Stimulated activated CD8-positive, alpha-beta memory T cell treated with anti-CD3 and anti-CD28 coated beads, Interleukin-2, amount 100 ng/mL, for 1 hour (primary cell): ENCODE results near the gene PTEN.
"Not testable (repeated sequence)": the region's sequence is repeated elsewhere in the genome, so short reads cannot be mapped to it uniquely, and the experiment has no call there.

ENCODE experiments used
- DNase-seq, 2 donors: peaks; one replicate each; pipeline ENCODE4 v3.0.0-alpha.2; 2020; ENCODE audit warnings: low read depth in 2 of 2

The PTEN gene

DNA sequence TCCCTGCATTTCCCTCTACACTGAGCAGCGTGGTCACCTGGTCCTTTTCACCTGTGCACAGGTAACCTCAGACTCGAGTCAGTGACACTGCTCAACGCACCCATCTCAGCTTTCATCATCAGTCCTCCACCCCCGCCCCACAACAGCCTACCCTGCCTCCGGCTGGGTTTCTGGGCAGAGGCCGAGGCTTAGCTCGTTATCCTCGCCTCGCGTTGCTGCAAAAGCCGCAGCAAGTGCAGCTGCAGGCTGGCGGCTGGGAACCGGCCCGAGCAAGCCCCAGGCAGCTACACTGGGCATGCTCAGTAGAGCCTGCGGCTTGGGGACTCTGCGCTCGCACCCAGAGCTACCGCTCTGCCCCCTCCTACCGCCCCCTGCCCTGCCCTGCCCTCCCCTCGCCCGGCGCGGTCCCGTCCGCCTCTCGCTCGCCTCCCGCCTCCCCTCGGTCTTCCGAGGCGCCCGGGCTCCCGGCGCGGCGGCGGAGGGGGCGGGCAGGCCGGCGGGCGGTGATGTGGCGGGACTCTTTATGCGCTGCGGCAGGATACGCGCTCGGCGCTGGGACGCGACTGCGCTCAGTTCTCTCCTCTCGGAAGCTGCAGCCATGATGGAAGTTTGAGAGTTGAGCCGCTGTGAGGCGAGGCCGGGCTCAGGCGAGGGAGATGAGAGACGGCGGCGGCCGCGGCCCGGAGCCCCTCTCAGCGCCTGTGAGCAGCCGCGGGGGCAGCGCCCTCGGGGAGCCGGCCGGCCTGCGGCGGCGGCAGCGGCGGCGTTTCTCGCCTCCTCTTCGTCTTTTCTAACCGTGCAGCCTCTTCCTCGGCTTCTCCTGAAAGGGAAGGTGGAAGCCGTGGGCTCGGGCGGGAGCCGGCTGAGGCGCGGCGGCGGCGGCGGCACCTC lies at the start of gene PTEN, which contains the start of gene KLLN:
Gene PTEN (plus strand): TSS at position 573 of the 891 bp plus-strand sequence. CDS start 845 bp downstream, outside the sequence.
Gene KLLN (minus strand): TSS at position 481 of the 891 bp plus-strand sequence. CDS start 1,046 bp downstream, outside the sequence.
- peak; percentile 52 to 64 for DNase-seq

DNA sequence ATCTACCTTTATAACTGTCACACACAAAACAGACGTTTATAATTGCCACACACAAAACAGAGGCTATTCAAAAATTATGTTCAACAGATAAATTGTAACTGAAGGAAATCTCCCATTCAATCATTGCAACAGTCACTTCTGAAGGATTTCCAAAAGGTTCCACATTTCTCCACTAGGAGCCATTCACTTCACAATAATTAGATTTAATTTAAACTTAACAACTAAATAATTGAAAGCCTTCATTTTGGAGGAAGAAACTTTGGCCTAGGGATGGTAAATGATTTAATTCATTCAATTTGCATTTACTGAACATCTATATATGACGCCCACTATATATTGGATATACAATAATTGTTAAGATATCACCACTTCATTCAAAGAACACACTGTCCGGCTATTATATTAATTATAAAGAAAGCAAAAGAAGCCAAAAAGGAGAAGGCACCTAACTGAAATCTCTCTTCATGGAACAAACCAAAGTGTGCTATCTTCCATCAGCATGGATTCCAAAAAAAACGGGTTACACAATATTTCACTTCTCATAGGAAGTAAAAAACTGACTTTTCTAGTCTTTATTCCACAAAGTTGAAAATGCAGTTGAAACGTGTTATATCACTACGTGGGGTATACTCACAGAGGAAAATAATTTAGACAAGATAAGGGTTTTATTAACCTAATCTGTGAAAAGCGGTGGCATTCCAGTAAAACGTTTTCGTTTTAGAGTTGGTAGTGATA lies 47.1 kb upstream of the PTEN start:
- DNase-seq = no peak

DNA sequence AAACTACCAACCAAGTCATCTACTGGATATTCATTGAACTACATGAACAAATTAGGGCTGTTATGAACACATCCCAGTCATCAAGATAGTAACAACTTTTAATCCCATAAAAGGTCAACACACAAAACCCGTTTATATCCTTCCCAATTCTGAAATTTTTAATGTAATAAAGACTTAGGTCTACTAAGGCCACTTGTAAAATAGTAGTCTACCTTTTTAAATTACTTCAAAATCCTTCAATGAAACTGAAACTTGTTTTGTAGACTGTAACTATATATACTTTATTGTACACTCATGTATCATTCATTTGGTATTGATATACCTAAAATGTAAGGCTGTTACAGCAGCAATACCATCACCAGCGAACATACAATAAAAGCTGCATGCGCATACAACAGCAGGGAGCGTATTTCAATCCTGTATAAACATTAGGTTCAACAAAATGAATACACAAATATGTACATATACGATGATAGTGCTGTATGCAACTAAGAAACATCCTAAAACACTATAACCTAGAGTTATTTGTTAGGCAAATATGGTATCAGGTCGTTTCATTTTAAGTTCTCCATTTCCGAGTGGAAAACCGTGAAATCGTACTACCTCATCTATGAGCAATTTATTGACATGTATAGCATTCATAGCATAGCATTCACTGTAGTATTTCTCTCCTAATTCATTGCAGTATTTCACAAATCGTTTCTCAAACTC lies 46.4 kb upstream of the PTEN start:
- DNase-seq = no peak

DNA sequence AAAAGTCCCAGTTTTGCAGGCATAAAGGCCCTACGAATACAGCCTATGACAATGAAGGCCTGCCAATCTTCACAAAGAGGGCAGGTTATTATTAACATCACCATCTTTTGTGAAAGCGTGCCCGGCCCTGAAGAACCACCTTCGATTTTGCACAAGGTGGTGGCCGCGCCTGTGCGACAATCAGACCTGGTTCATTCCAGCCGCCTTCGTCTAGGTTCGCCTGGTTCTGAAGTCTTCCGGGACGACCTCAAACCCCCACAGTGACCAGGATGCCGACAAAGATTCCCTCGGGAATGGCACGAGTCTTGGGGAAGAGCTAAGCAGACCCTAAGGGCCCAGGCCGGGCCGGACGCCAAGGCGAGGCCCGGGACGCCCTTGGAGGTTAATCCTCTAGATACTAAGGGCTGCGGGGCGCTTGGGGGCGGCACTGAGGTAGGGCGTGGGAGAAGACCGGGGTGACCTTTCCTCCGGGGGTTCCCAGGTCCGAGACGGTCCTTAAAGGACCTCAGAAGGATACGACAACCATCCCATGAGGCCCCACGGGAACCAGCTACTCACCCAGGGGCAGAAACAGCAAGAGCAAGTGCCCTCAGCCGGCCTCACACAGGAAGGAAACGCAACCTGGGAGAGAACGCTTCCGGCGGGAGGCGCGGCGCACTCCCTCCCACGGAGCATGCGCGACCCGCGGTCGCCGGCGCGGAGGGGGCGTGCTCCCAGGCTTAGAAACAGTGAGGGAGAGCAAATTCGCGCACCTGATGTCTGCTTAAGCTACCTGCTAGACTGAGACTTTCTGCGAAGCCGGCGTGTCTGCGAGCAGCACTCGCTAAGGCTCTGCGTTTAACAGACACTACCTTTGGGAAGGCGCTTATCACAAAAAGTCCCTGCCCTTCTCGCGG lies 45.6 kb upstream of the PTEN start, which contains the start of gene ATAD1:
Gene ATAD1 (minus strand): TSS at position 618 of the 896 bp plus-strand sequence. CDS start 3,627 bp downstream, outside the sequence.
- DNase-seq = peak; percentile 78 to 79

DNA sequence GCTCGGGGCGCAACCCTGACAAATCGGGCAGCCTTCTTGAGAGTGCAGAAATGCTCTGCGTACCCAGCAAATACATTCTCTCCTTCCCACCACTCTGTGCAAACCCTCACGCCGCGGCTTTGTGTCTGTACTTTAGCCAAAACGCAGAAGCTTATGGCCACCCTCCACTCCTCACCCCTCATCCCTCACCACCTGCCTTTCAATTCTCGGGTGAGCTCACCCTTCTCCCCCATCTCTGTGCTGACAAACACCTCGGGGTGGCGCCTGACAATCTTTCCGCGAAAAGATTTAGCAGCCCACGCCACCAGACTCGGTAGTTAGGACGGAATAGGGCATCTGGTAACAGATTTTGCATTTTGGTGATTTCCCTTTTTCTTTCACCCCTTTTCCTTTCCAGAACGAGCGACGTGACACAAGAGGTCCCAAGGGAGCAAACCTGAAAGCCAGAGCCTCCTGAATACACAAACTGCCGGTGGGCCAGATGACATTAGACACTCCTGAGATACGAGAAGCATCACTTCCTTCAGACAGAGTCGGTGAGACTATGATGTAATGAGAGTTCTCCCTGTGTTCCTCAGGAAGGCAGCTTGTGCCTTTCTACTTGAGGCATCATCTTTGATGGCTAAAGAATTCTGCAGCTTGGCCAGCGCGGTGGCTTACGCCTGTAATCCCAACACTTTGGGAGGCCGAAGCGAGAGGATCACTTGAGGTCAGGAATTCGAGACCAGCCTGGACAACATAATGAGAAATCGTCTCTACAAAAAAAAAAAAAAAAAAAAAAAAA lies 44.7 kb upstream of the PTEN start:
- DNase-seq = peak; percentile 34 to 43

DNA sequence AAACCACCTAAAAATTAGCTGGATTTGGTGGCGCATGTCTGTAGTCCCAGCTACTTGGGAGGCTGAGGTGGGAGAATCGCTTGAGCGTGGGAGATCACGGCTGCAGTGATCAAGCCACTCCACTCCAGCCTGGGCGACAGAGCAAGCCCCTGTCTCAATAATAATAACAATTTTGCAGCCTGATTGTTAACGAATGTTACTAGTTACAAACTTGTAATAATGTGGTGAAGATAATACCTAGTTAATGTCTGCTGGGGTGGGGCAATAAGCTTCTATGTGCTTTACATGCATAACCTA lies 44.2 kb upstream of the PTEN start:
- no peak for DNase-seq

DNA sequence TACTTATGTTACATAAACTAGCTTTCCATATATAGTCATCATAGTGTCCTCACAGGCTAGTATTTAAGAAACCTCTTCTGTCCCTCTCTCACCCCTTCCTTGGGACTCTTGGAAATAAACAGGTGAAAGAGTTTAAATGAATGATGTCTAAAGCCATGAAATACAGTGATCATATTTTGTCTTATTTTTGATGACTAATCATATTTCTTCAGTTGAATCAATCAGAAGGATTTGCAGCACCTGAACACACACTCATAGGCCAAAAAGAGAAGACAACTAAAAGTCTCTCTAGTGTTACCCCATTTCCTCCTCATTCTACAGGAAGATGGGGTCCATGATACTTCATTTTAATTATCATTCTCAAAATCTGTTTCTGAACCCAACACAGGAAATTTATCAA lies 36.8 kb upstream of the PTEN start:
- no peak for DNase-seq

DNA sequence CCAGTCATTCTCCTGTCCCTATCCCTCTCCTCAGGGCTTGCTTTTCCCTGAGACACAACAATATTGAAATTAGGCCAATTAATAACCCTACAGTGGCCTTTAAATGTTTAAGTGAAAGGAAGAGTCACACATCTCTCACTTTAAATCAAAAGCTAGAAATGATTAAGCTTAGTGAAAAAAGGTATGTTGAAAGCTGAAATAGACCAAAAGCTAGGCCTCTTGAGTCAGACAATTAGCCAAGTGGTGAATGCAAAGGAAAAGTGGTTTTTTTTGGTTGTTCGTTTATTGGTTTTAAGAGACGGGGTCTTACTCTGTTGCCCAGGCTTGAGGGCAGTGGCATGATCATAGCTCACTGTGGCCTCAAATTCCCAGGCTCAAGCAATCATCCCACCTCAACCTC lies 35.7 kb upstream of the PTEN start:
- DNase-seq = no peak

DNA sequence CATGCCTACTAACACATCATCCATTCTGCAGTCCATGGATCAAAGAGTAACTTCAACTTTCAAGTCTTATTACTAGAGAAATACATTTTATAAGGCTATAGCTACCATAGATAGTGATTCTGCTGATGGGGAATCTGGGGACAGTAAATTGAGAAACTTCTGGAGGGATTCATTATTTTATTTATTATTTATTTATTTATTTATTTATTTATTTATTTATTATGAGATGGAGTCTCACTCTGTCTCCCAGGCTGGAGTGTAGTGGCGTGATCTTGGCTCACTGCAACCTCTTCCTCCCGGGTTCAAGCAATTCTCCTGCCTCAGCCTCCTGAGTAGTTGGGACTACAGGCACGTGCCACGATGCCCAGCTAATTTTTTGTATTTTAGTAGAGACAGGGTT lies 34.4 kb upstream of the PTEN start:
- DNase-seq = not testable (repeated sequence)

DNA sequence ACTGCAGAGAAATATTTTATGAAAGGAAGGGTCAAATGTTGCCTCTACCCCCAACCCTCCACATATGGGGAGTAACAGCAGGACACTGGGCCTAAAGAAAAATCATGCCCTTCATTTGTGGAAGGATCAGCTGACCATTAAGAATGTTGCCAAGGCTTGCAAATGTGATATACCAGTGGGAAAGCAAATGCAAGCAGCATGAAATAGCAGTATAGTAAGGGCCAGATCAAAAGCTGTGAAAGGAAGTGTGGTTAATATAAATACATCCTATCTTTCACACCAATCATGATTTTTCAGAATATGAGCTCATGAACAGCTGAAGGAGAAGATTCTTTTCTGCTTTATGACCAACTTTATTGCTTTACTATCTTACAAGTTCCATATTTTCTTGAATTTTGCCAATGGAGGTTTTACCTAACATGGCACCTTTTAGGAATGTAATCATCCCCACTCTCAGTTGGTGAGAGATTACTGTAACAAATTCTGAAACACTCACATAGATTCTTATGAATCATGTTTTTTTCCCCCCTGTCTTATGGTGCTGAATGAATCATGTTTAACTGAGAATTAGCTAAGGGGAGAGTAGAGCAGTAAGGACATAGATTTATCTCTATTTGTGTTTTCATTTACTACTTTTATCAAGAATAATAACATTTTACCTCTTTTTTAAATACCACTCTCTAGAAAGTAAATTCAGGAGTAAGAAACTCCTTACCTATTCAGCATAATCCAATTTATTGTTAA lies 33.3 kb upstream of the PTEN start:
- DNase-seq = no peak

DNA sequence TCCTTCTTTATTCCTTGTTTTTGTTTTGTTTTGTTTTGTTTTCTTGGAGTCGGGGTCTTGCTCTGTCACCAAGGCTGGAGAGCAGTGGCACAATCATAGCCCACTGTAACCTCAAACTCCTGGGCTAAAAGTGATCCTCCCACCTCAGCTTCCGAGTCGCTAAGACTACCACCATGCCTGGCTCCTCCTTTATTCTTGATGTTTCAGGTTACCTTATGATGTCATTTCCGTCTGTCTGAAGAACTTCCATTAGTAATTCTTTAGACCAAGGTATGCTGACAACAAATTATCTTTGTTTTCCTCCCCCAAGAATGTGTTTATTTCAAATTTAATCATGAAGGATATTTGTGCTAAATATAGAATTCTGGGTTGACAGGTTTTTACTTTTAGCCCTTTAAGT lies 27.3 kb upstream of the PTEN start:
- DNase-seq = no peak

DNA sequence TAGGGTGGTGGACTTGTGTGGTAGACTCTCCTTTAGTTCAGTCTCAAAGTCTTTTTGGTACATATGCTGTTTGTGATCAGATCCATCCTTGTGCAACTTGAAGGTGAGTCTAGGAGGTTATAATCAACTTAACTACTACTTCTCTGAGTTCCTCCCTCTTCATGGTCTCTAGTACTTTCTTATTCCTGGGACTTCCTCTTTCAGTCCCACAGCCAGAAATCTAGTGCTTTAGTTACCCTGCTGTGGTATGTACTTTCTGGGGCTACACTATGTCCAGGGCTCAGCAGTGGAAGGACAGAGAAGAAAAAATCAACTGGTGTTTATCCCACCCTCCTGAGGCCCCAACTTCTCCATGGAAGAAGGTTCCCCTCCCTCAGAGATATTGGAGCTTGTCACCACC lies 26.0 kb upstream of the PTEN start:
- DNase-seq = no peak

DNA sequence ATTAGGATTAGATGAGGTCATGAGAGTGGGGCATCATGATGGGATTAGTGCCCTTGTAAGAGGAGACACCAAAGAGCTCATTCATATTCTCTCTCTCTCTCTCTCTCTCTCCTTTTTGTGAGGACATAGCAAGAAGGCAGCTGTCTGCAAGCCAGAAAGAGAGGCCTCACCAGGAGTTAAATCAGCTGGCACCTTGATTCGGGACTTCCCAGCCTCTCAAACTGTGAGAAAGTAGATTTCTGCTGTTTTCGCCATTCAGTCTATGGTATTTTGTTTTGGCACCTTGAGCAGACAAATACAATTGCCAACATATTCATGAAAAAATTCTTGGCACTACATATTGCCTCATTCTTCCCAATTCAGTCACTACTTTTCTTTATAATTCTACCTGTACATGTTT lies 24.8 kb upstream of the PTEN start:
- no peak for DNase-seq

DNA sequence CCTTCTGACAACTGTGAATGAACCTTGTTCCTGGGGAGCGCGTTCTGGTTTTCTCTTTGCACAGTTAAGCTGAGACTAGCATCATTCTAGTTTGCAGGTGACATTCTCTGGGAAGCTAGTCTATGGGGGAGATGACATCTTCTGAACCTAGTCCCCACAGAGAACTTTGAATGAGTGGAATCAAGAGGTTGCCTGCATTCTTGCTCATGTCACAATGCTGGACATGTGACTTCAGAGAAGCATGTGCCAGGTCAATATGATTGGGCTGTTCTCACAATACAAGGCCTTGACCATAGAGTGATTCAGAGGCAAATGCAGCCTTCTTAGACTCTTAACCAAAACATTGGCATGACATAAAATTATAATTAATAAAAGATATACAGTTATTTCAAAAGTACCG lies 22.2 kb upstream of the PTEN start:
- DNase-seq = no peak

DNA sequence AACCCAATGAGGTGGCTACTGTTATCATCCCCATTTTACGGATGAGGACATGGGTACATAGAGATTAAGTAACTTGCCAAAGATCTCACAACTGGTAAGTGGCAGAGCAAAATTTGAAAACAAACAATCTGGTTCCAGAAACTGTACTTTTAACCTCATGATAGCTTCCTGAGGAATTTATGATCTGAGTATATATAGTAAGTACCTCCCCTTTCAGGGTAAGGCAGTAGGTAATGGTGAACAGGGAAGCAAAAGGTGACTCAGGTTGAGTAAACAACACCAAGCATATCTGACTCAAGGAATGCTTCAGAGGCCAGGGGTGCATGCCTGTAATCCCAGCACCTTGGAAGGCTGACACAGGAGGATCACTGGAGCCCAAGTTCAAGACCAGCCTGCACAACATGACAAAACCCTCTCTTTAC lies 21.2 kb upstream of the PTEN start:
- DNase-seq = no peak

DNA sequence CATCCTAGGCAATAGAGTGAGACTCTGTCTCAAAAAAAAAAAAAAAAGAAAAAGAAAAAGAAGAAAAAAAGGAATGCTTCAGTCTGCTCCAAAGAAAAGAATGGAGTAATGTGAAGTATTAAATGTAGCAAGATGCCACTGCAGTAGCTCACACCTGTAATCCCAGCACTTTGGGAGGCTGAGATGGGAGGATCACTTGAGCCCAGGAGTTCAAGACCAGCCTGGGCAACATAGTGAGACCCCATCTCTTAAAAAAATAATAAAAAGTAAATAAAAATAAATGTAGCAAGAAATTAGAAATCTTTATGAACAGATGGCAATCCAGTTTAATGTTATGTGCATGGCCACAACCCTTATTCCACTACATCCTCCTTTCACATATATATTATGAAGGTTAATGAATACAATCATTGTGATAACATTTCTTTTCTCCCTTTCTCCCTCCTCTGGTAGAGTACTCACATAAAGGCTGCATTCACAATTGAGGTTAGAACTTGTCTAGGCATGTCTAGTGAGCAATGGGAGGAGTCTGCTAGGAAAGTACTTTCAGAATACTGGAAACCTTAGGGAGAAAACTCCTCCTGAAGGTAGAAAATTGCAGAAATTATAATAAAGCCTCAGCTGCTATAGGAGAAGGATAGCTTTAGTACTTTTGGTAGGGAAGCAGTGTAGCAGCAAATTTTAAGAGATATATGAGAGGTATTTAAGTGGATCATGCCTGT lies 20.5 kb upstream of the PTEN start:
- DNase-seq = no peak

DNA sequence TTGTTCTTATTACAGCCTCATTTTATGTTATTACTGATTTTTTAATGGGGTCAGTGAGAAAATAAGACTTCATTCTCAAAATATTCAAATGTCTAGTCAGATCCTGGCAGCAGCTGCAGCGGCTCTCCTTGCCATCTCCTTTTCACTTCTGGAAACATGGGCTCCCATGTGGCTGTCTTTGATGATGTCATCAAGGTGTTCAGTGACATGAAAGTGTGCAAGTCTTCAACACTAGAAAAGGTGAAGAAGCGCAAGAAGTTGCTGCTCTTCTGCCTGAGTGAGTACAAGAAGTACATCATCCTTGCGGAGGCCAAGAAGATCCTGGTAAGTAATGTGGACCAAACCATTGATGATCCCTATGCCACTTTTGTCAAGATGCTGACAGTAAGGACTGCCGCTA lies 19.7 kb upstream of the PTEN start:
- no peak for DNase-seq

DNA sequence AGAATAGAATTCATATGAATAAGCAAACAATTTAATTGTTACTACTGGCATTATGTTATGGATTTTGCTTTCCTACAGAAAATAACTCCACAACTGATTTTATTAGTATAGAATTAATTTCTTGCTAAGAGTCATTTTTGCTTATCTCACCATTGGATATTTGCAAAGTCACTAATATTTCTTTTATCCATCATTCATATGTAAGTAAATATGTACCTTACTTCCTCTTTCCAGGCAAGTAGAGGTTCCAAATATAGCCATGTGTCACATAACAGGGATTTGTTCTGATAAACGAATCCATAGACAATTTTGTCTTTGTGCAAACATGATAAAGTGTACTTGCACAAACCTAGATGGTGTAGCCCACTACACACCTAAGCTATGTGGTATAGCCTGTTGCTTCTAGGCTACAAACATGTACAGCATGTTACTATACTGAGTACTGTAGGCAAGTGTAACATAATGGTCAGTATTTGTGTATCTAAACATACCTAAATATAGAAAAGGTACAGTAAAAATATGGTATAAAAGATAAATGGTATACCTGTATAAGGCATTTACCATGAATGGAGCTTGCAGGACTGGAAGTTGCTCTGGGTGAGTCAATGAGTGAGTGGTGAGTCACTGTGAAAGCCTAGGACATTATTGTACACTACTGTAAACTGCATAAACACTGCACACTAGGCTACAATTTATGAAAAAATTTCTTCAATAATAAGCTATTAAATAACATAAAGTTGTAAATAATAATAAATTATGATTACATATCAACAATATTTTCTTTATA lies 18.4 kb upstream of the PTEN start:
- DNase-seq = no peak
